OCI-LY7 (cell line): Measurements from ENCODE around the gene TNP2. TPM values are rescaled to one million over a fixed set of nuclear protein-coding genes. Genes with fewer than 3 reads are reported as not detected.

ENCODE experiments used
- BruUV-seq: library from RNA; stranded (reverse); fragments of 400-500 nt; replicated peaks from 2 replicates; lab custom pipeline; 2021; lab: Mats Ljungman, UMichigan
- CTCF ChIA-PET: fragments of 300-600 bp; sonication (Branson Sonifier 250); formaldehyde crosslinking; loops from one replicate; lab custom pipeline; 2022; ENCODE audit warnings: antibody characterized with exemption; ENCODE audit not compliant: unreplicated experiment; lab: Charles Lee
- POLR2A ChIA-PET: fragments of 300-600 bp; sonication (Branson Sonifier 250); formaldehyde crosslinking; loops from one replicate; lab custom pipeline; 2022; ENCODE audit warnings: antibody characterized with exemption; lab: Charles Lee
- DNase-seq: peaks from one replicate; pipeline ENCODE4 v3.0.0-alpha.2; 2015; ENCODE audit warnings: low spot score
- H2AFZ ChIP-seq: fragments of 200-600 bp; sonication (generic), shearing (Covaris generic); 2 replicates; pipeline ENCODE4 v1.6.1; 2014; ENCODE audit warnings: mild to moderate bottlenecking, antibody characterized with exemption, low read length, moderate library complexity
- H3K27ac ChIP-seq: fragments of 200-600 bp; sonication (generic); 2 replicates; pipeline ENCODE4 v1.5.1; 2014; ENCODE audit warnings: mixed run types, low read depth, mild to moderate bottlenecking, moderate library complexity, low read length, inconsistent platforms; ENCODE audit not compliant: poor library complexity, severe bottlenecking
- H3K36me3 ChIP-seq: fragments of 200-600 bp; sonication (generic); 2 replicates; pipeline ENCODE4 v1.6.1; 2014; ENCODE audit warnings: mild to moderate bottlenecking, antibody characterized with exemption, low read length, moderate library complexity, mixed read lengths; ENCODE audit not compliant: insufficient read depth
- H3K4me1 ChIP-seq: fragments of 200-600 bp; sonication (generic); 2 replicates; pipeline ENCODE4 v1.5.1; 2014; ENCODE audit warnings: mild to moderate bottlenecking, low read length; ENCODE audit not compliant: insufficient read depth, poor library complexity, severe bottlenecking
- H3K4me2 ChIP-seq: fragments of 200-600 bp; sonication (generic); 2 replicates; pipeline ENCODE4 v1.6.1; 2014; ENCODE audit warnings: mild to moderate bottlenecking, low read length
- H3K4me3 ChIP-seq: fragments of 200-600 bp; sonication (generic); 2 replicates; pipeline ENCODE4 v1.5.1; 2014; ENCODE audit warnings: mild to moderate bottlenecking, low read depth, low read length; ENCODE audit not compliant: poor library complexity, severe bottlenecking
- H3K79me2 ChIP-seq: fragments of 200-600 bp; sonication (generic); 2 replicates; pipeline ENCODE4 v1.6.1; 2016; ENCODE audit warnings: low read depth, mild to moderate bottlenecking, low read length, moderate library complexity, mixed read lengths; ENCODE audit not compliant: insufficient read depth
- H3K9me2 ChIP-seq: fragments of 200-600 bp; sonication (generic); 2 replicates; pipeline ENCODE4 v1.6.1; 2016; ENCODE audit warnings: mild to moderate bottlenecking, low read length, mixed read lengths; ENCODE audit not compliant: insufficient read depth
- H3K9me3 ChIP-seq: fragments of 200-600 bp; sonication (generic); 2 replicates; pipeline ENCODE4 v1.6.1; 2014; ENCODE audit warnings: mild to moderate bottlenecking, mixed run types, low read length, mixed read lengths
- H4K20me1 ChIP-seq: fragments of 200-600 bp; sonication (generic); 2 replicates; pipeline ENCODE4 v1.6.1; 2014; ENCODE audit warnings: mild to moderate bottlenecking, antibody characterized with exemption, low read length, moderate library complexity, mixed read lengths; ENCODE audit not compliant: insufficient read depth
- EZH2phosphoT487 ChIP-seq: fragments of 200-600 bp; sonication (generic); IDR thresholded peaks from 2 replicates; pipeline ENCODE4 v1.6.1; 2018; ENCODE audit warnings: low read depth, borderline replicate concordance, mild to moderate bottlenecking, mixed run types, antibody characterized with exemption, low read length, moderate library complexity, mixed read lengths
- intact Hi-C: fragments of 100-400 bp; cut with micrococcal nuclease; formaldehyde crosslinking; loops from one replicate; pipeline ENCODE4 v1.10.0; 2022; ENCODE audit not compliant: unreplicated experiment
- total RNA-seq, 2 experiments: library from RNA; depleted of rRNA in 1 of 2; stranded (reverse); fragments of >200 nt in 1 of 2; shearing (Covaris generic) in 1 of 2; gene quantifications; 2 replicates each; pipeline ENCODE4 v1.2.3, GENCODE V29; 2014 to 2022
- TF ChIP-seq, protein P1 (sequence below): fragments of 200-600 bp; sonication (generic); conservative IDR thresholded peaks from 2 replicates; pipeline ENCODE4 v1.5.1; 2014; ENCODE audit warnings: mild to moderate bottlenecking, antibody characterized with exemption, low read length, moderate library complexity, mixed read lengths

Gene TNP2
- total RNA-seq, 2 experiments from 2014 or later, result not detected

GRCh38 chr16:11263737-11264136 is 5.4 kb downstream of the TNP2 start:
- ChIA-PET CTCF (no interaction called here), POLR2A (interaction anchor here (0.6 kb wide), 2 partner anchors 31 to 107 kb away, joined by 3 to 4 read pairs; no protein-coding TSS in a partner anchor)
- intact Hi-C loops, result no loop called here
- no peak for DNase-seq
- Histone ChIP-seq H3K36me3 (no peaks in the 10 kb centered on the region), H3K27ac (peak overlapping the region; percentile 3), H3K9me2 (no peaks in the 10 kb centered on the region), H4K20me1 (no peaks in the 10 kb centered on the region), H2AFZ (peak overlapping the region; percentile 84), H3K4me1 (peaks cover 25% of the 10 kb centered on the region), H3K79me2 (no peaks in the 10 kb centered on the region), H3K4me3 (no peak overlapping the region), H3K9me3 (no peaks in the 10 kb centered on the region), H3K4me2 (peak overlapping the region; percentile 43)
- TF ChIP-seq, protein P1, sequence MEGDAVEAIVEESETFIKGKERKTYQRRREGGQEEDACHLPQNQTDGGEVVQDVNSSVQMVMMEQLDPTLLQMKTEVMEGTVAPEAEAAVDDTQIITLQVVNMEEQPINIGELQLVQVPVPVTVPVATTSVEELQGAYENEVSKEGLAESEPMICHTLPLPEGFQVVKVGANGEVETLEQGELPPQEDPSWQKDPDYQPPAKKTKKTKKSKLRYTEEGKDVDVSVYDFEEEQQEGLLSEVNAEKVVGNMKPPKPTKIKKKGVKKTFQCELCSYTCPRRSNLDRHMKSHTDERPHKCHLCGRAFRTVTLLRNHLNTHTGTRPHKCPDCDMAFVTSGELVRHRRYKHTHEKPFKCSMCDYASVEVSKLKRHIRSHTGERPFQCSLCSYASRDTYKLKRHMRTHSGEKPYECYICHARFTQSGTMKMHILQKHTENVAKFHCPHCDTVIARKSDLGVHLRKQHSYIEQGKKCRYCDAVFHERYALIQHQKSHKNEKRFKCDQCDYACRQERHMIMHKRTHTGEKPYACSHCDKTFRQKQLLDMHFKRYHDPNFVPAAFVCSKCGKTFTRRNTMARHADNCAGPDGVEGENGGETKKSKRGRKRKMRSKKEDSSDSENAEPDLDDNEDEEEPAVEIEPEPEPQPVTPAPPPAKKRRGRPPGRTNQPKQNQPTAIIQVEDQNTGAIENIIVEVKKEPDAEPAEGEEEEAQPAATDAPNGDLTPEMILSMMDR, result no peak
- no peak for TF ChIP-seq EZH2phosphoT487
- no TSS peak for BruUV-seq

GRCh38 chr16:11262915-11263314 is 6.2 kb downstream of the TNP2 start:
- no TSS peak for BruUV-seq
- Histone ChIP-seq H2AFZ (no peak overlapping the region), H3K9me3 (no peaks in the 10 kb centered on the region), H3K4me1 (peaks cover 33% of the 10 kb centered on the region), H3K4me2 (no peak overlapping the region), H3K79me2 (no peaks in the 10 kb centered on the region), H3K27ac (no peak overlapping the region), H4K20me1 (no peaks in the 10 kb centered on the region), H3K36me3 (no peaks in the 10 kb centered on the region), H3K4me3 (no peak overlapping the region), H3K9me2 (no peaks in the 10 kb centered on the region)
- ChIA-PET CTCF (no interaction called here), POLR2A (no interaction called here)
- DNase-seq, result no peak
- intact Hi-C loops, result no loop called here
- no peak for TF ChIP-seq EZH2phosphoT487
- TF ChIP-seq, protein P1, result no peak

- peaks cover 46% of the 10 kb centered on the region for H3K4me1 ChIP-seq
- ChIA-PET POLR2A (interaction anchor here (0.5 to 2.9 kb wide), 3 partner anchors 38 to 106 kb away, joined by 3 to 11 read pairs (median 4); no protein-coding TSS in a partner anchor), CTCF (interaction anchor here (0.6 kb wide), 1 partner anchor 92 kb away, joined by 3 read pairs; no protein-coding TSS in a partner anchor)
- H3K27ac ChIP-seq, result no peak overlapping the region
- no peak overlapping the region for H3K4me2 ChIP-seq
- TF ChIP-seq, protein P1, result no peak
- no peak for TF ChIP-seq EZH2phosphoT487
- H3K4me3 ChIP-seq, result no peak overlapping the region
- BruUV-seq, result no TSS peak
- no peaks in the 10 kb centered on the region for H3K9me3 ChIP-seq
- peaks cover 1% of the 10 kb centered on the region; the same call in 1 of the 2 replicates for H3K36me3 ChIP-seq
- intact Hi-C loops, result no loop called here
- no peaks in the 10 kb centered on the region for H3K9me2 ChIP-seq
- no peak for DNase-seq
- no peak overlapping the region for H2AFZ ChIP-seq
- H3K79me2 ChIP-seq, result peaks cover 1% of the 10 kb centered on the region; the same call in 1 of the 2 replicates
- no peaks in the 10 kb centered on the region for H4K20me1 ChIP-seq
These were observed 8.5 kb downstream of the TNP2 start for GRCh38 chr16:11260596-11260966.
